Omental fat pad (tissue), 4 donors: ENCODE results near the gene PAX2. TPM values are rescaled to one million over a fixed set of nuclear protein-coding genes. Genes with fewer than 3 reads are reported as not detected.

Source experiments
- ATAC-seq: fragments of 150-250 bp; one replicate; pipeline ENCODE4 v1.9.1; 2016; ENCODE audit warnings: mild to moderate bottlenecking, moderate library complexity; ENCODE audit not compliant: low FRiP score
- DNase-seq: peaks from one replicate; pipeline ENCODE4 v3.0.0-alpha.2; 2019; ENCODE audit warnings: low spot score
- total RNA-seq, 4 donors: library from RNA; depleted of rRNA; stranded (reverse); fragments of >200 nt; gene quantifications; one replicate each; pipeline ENCODE4 v1.1.0, GENCODE V29; 2016
- TF ChIP-seq, protein P1 (sequence below), 3 donors: fragments of 450-650 bp; IDR thresholded peaks; one replicate each; pipeline ENCODE4 v1.5.1; 2016 to 2017; ENCODE audit warnings: antibody characterized with exemption in 3 of 3, mild to moderate bottlenecking in 3 of 3, moderate library complexity in 2 of 3

The PAX2 gene
- total RNA-seq, 4 donors from 2014 or later: not detected

DNA sequence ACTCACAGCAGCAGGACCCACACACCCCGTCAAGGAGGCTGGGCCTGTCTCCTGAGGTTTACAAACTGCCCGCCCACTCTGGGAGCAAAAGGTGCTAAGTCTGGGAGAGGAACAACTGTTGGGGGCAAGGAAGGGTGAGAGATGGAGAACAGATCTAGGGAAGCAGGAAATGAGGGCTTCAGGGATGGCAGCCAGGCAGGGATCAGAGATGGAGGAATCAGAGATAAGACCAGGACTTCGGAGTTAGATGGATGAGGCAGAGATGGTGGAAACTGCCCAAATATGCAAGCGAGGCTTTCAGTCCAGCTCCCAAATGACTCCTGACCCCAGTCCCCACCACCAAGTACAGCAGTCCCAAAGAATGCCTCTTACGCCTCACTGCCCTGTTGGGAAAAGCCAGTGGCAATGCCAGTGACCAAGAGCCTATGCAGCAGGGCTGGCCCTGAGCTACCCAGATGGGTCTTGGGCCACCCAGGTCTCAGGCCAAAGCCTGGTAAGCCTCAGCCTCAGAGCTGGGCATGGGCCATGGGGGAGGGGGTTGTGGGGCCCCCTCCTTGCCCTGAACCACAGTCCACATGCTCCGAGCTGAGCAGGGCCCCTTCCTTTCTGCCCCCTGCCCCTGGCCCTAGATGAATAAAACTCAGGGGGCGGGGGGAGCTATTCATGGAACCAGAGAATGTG lies 127.9 kb downstream of the PAX2 start:
- ATAC-seq (no peak), DNase-seq (no peak)
- TF ChIP-seq, protein P1, sequence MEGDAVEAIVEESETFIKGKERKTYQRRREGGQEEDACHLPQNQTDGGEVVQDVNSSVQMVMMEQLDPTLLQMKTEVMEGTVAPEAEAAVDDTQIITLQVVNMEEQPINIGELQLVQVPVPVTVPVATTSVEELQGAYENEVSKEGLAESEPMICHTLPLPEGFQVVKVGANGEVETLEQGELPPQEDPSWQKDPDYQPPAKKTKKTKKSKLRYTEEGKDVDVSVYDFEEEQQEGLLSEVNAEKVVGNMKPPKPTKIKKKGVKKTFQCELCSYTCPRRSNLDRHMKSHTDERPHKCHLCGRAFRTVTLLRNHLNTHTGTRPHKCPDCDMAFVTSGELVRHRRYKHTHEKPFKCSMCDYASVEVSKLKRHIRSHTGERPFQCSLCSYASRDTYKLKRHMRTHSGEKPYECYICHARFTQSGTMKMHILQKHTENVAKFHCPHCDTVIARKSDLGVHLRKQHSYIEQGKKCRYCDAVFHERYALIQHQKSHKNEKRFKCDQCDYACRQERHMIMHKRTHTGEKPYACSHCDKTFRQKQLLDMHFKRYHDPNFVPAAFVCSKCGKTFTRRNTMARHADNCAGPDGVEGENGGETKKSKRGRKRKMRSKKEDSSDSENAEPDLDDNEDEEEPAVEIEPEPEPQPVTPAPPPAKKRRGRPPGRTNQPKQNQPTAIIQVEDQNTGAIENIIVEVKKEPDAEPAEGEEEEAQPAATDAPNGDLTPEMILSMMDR (IDR thresholded peaks at IDR 0.05): no peak

DNA sequence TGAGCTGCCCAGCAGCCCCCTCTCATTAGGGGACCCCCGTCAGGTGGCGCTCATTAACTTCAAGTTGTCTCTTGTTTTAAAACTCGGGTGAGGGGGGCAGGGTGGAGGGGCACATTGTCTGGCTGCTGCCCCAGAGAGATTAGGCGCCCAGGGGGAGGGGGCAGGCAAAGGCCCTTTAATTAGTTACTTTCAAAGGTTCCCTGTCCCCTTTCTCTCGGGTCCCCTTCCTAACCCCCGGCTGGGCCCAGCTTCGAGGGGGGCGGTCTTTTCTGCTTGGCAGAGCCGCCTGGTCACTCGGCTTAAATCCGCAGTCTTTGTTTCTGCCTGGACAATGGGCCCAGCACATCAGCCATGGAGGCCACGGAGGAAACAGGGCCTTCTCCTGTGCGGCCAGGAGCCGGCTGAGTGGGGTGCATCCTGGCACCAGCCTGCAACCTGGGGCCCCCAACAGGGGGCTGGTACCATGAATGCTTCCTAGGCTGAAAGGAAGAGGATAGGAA lies 128.5 kb downstream of the PAX2 start:
- no peak for DNase-seq

DNA sequence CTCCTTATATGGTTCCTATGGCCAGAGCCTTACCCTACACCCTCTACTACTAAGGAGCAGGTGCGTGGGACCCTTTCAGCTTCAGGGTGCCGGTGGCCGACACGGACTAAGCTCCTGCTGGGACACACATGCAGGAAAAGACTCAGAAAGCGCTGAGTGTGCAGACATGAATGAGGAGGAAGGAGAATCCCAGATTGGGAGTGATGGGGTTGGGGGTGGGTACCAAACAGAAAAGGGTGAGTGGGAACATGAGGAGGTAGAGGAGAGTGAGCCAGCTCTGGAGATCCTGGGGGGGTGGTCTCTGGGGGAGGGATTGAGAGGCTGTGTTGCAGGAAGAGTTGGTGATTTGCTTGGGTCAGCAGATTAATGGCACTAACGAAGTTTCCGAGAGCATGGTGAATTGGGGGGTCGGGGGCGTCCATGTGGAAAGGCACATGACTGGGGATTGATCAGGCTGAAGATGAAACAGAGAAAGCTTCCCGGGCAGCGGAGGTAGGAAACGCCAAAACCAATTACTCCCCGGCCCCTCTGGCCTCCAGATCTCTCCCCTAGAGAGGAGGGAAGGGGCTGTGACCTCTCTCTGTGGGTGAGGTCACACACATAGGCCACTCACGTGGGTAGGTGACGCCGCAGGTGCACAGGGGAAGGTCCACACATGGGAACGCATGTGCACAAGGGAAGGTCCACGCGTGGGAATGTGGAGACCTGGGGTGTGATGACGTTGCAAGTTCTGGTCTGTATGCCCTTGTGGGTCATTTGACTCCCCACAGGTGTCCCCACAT lies 129.5 kb downstream of the PAX2 start:
- ATAC-seq: no peak
- TF ChIP-seq, protein P1 (IDR thresholded peaks at IDR 0.05): no peak
- DNase-seq: no peak

More for the DNA sequence above, 128.5 kb downstream of the PAX2 start:
- no peak for ATAC-seq
- TF ChIP-seq, protein P1 (IDR thresholded peaks at IDR 0.05): no peak

DNA sequence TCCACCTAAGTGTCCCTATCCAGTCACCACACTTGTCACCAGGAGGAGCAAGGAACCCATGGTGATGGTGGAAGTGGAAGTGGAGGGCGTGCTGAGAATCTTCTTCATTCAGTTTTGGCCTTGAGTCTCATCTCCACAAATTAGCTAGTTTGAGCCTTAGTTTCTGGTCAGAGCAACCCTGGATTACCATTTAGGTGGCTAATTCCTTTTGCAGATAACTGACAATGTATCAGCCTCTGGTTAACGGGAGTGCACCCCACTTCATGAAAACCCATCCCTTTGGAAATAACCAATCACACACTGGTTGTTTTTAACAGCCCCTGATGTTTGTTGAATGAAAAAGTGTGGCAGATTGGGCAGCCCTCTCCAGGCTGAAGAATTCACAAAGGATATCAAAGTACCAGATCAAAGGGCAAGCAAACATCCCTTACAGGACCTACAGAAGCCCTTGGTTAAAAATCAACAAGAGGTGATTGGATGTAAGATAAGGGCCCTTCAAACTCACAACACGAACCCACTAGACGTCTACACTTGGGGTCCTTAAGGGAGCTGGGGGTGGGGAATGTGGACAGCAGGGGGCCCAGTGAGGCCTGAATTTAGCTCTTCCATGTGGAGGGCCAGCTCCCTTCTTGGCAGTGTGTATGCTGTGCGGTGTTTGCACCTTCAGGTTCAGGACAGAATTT lies 130.2 kb downstream of the PAX2 start:
- TF ChIP-seq, protein P1 (IDR thresholded peaks at IDR 0.05): no peak
- ATAC-seq (no peak), DNase-seq (no peak)

DNA sequence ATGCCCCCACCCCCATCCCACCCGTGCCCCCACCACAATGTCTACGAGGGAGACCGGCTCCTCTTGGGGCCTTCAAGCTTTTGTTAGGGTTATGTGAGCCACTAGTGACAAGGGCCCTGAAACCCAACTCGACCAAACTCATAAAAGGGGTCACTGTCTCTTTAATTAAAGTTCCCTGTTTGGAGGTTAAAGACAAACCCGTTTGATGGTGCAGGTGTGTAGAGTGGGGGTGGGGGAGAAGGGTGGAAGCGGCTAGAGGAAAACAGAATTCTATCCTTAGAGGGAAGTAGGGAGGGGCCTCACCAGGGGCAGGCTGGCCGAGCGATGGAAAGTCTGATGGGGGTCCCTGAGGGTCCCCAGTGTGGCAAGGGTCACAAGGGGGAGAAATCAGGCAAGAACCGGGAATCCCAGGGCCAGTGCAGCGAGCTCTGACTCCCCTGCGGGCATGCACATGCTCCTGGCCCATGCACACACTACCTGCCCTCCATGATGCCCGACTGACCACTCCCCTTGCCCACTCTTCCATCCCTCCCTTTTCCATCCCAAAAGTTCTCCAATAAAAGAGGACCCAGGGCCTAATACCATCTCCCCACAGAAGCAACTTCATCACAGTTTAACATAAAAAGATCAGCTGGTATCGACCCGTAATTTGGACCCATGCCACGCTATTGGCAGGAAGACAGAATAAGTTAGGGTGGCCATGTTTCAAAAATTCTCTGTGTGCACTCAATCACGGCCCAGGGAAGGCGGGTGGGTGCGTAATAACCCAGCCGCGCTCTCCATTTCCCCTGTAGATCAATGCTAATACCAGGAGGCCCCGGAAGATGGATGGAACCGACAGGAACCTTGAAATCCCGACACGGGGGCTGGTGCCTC lies 131.4 kb downstream of the PAX2 start:
- no peak for DNase-seq
- ATAC-seq: no peak
- TF ChIP-seq, protein P1 (IDR thresholded peaks at IDR 0.05): no peak

DNA sequence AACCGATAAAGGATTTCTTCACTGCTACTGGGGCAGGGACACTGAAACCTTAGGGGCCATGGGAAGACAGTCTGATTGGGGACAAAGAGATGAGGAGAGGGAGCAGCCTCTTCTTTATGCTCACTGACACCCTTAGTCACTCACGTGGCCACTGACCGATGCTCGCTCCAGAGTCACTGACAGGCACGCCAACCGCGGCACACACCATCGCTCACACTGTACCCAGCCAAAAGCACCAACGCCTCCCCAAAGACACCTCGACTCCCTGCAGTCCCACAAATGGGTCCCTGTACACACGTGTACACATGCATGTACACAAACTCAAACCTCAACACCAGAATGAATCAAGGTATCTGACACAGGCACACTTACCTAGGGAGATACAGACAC lies 132.1 kb downstream of the PAX2 start:
- TF ChIP-seq, protein P1 (IDR thresholded peaks at IDR 0.05): no peak
- no peak for ATAC-seq
- no peak for DNase-seq
